ENCODE results near the gene ACOT13.

GRCh38 chr6:24664046-24664987 is 2.6 kb upstream of the ACOT13 start:
- TF ChIP-seq, protein P1, sequence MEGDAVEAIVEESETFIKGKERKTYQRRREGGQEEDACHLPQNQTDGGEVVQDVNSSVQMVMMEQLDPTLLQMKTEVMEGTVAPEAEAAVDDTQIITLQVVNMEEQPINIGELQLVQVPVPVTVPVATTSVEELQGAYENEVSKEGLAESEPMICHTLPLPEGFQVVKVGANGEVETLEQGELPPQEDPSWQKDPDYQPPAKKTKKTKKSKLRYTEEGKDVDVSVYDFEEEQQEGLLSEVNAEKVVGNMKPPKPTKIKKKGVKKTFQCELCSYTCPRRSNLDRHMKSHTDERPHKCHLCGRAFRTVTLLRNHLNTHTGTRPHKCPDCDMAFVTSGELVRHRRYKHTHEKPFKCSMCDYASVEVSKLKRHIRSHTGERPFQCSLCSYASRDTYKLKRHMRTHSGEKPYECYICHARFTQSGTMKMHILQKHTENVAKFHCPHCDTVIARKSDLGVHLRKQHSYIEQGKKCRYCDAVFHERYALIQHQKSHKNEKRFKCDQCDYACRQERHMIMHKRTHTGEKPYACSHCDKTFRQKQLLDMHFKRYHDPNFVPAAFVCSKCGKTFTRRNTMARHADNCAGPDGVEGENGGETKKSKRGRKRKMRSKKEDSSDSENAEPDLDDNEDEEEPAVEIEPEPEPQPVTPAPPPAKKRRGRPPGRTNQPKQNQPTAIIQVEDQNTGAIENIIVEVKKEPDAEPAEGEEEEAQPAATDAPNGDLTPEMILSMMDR (IDR thresholded peaks at IDR 0.05; ENCODE audit: low read length) = no peak
- no peak for TF ChIP-seq EZH2 (IDR thresholded peaks at IDR 0.05; ENCODE audit: borderline replicate concordance, low read length)
